PC-3 (cell line): ENCODE data around the gene REX1BD.

Experiments
- EZH2 ChIP-seq: fragments of 300-600 bp; sonication (generic); IDR thresholded peaks from one replicate; pipeline ENCODE4 v1.6.1; 2017; ENCODE audit warnings: antibody characterized with exemption, mild to moderate bottlenecking, low read length; ENCODE audit not compliant: unreplicated experiment
- TF ChIP-seq, protein P1 (sequence below): fragments of 300-600 bp; sonication (generic); conservative IDR thresholded peaks from 2 replicates; pipeline ENCODE4 v1.5.1; 2017; ENCODE audit warnings: antibody characterized with exemption, low read depth, mild to moderate bottlenecking, low read length

DNA sequence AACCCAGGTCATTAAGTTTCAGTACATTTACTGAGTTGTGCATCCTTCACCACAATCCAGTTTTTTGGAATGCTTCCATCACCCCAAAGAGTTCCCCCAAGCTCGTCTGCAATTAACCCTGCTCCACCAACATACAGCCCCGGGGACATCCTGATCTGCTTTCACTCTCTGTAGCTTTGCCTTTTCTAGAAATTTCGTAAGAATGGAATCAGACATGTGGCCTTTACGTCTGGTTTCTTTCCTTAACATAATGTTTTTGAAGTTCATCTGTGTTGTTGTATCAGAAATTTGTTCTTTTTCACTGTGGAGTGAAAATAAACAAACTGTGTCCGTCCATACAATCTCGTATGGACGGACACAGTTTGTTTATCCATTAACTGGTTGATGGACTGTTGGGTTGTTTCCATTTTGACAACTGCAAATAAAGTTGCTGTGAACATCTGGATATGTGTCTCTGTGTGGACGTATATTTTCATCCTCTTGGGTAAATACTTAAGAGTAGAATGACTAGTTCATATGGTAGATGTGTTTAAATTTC lies 51.2 kb downstream of the REX1BD start:
- no peak for TF ChIP-seq EZH2
- TF ChIP-seq, protein P1, sequence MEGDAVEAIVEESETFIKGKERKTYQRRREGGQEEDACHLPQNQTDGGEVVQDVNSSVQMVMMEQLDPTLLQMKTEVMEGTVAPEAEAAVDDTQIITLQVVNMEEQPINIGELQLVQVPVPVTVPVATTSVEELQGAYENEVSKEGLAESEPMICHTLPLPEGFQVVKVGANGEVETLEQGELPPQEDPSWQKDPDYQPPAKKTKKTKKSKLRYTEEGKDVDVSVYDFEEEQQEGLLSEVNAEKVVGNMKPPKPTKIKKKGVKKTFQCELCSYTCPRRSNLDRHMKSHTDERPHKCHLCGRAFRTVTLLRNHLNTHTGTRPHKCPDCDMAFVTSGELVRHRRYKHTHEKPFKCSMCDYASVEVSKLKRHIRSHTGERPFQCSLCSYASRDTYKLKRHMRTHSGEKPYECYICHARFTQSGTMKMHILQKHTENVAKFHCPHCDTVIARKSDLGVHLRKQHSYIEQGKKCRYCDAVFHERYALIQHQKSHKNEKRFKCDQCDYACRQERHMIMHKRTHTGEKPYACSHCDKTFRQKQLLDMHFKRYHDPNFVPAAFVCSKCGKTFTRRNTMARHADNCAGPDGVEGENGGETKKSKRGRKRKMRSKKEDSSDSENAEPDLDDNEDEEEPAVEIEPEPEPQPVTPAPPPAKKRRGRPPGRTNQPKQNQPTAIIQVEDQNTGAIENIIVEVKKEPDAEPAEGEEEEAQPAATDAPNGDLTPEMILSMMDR, result no peak
